Stimulated activated naive CD8-positive, alpha-beta T cell treated with anti-CD3 and anti-CD28 coated beads, Interleukin-15, Interleukin-2, amounts not matched to agents 100 U/mL and 50 U/mL, for 24 hours (primary cell): ENCODE data around the gene DDX6.

ENCODE experiments used
- ATAC-seq: fragments of 150-1000 bp; cut with Tn5 transposase; one replicate; pipeline ENCODE4 v1.10.0; 2021
- DNase-seq: peaks from one replicate; pipeline ENCODE4 v3.0.0; 2021

Gene DDX6

GRCh38 chr11:118699506-118700220 lies 91.3 kb downstream of the DDX6 start:
- no peak for ATAC-seq
- no peak for DNase-seq
